ENCODE results near the gene RASA2. TPM values are rescaled to one million over a fixed set of nuclear protein-coding genes. Genes with fewer than 3 reads are reported as not detected.

RASA2 gene
- total and polyA plus RNA-seq, 8 donors: 2.6 to 32.1 (median 10.9) TPM

- Histone ChIP-seq H3K36me3 (no peaks in the 10 kb centered on the region), H3K27ac (peak overlapping the region in 1 of 5 donors; percentile 27), H3K27me3 (no peaks in the 10 kb centered on the region), H3K4me3 (no peak overlapping the region), H3K4me1 (peaks cover 16 to 47% (median 36%) of the 10 kb centered on the region in 4 donors), H3K9me3 (no peaks in the 10 kb centered on the region)
- intact Hi-C loops (cut with DNase I; ENCODE audit: low total_unique reads): loop anchor here (10.0 kb wide), 1 partner anchor 153 kb away; no protein-coding TSS in a partner anchor
- no peak for DNase-seq
- 69 to 77% (median 75%) methylated on average over 3 of the region's 3 CpGs for WGBS, 5 donors
- TF ChIP-seq POLR2AphosphoS5 (IDR thresholded peaks at IDR 0.05) (no peak), EP300 (IDR thresholded peaks at IDR 0.05) (no peak), POLR2A (IDR thresholded peaks at IDR 0.05) (no peak)
- TF ChIP-seq, protein P1, sequence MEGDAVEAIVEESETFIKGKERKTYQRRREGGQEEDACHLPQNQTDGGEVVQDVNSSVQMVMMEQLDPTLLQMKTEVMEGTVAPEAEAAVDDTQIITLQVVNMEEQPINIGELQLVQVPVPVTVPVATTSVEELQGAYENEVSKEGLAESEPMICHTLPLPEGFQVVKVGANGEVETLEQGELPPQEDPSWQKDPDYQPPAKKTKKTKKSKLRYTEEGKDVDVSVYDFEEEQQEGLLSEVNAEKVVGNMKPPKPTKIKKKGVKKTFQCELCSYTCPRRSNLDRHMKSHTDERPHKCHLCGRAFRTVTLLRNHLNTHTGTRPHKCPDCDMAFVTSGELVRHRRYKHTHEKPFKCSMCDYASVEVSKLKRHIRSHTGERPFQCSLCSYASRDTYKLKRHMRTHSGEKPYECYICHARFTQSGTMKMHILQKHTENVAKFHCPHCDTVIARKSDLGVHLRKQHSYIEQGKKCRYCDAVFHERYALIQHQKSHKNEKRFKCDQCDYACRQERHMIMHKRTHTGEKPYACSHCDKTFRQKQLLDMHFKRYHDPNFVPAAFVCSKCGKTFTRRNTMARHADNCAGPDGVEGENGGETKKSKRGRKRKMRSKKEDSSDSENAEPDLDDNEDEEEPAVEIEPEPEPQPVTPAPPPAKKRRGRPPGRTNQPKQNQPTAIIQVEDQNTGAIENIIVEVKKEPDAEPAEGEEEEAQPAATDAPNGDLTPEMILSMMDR (IDR thresholded peaks at IDR 0.05): no peak
Measured at GRCh38 chr3:141457624-141458236, 29.1 kb upstream of the RASA2 start.

- 67 to 77% (median 72%) methylated on average over 7 of the region's 7 CpGs for WGBS, 5 donors
- H3K36me3 ChIP-seq: no peaks in the 10 kb centered on the region
- no peak overlapping the region for H3K27ac ChIP-seq
- no peak overlapping the region for H3K4me3 ChIP-seq
- intact Hi-C loops (cut with DNase I; ENCODE audit: low total_unique reads): loop anchor here (10.0 kb wide), 1 partner anchor 154 kb away; no protein-coding TSS in a partner anchor
- TF ChIP-seq POLR2A (IDR thresholded peaks at IDR 0.05): no peak
- TF ChIP-seq EP300 (IDR thresholded peaks at IDR 0.05): no peak
- TF ChIP-seq, protein P1 (IDR thresholded peaks at IDR 0.05): no peak
- no peak for TF ChIP-seq POLR2AphosphoS5 (IDR thresholded peaks at IDR 0.05)
- no peak for DNase-seq
- H3K27me3 ChIP-seq: no peaks in the 10 kb centered on the region
- H3K4me1 ChIP-seq: peaks cover 16 to 37% (median 32%) of the 10 kb centered on the region in 4 donors
- no peaks in the 10 kb centered on the region for H3K9me3 ChIP-seq
Measured at GRCh38 chr3:141459008-141459407, 27.8 kb upstream of the RASA2 start.

DNA sequence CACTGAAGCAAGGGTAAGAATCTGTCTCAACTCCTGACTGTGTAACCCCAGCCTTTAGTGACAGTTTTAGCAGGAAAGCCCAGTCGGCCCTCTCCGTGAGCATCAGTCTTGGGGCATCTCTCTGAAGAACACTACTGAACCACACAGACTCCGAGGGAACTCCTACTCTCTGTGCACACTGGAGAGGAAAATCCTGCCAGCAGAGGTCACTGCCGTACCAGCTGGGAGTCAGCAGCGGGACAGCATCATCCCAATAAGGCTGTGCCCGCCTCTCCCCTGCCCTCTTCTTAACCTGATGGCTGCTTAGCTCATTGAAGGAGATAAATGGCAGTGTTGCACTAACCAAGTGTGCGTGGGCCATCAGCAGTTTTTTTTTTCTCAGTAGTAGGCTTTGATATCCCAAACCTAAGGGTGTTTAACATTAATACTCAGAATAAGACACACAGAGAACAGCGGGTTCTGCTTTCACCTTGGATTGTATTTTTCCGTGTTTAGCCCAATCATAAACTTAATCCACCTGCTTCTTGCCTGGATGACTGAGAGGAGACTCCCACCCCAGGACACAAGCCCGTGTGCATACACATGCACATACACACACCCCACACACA lies 26.6 kb upstream of the RASA2 start:
- Histone ChIP-seq H3K36me3 (no peaks in the 10 kb centered on the region), H3K4me1 (peaks cover 14 to 25% (median 21%) of the 10 kb centered on the region in 4 donors), H3K9me3 (no peaks in the 10 kb centered on the region), H3K27ac (no peak overlapping the region), H3K27me3 (no peaks in the 10 kb centered on the region), H3K4me3 (no peak overlapping the region)
- TF ChIP-seq POLR2AphosphoS5 (IDR thresholded peaks at IDR 0.05): peak in 2 of 3 donors; percentile 20 to 67
- TF ChIP-seq, protein P1 (IDR thresholded peaks at IDR 0.05): peak in 5 of 7 experiments; percentile 67 to 82 (median 81)
- TF ChIP-seq EP300 (IDR thresholded peaks at IDR 0.05): no peak
- WGBS, 5 donors: 21 to 29% (median 23%) methylated on average over 9 to 10 of the region's 10 CpGs
- DNase-seq: peak; percentile 91 to 95
- intact Hi-C loops (cut with DNase I; ENCODE audit: low total_unique reads): no loop called here

GRCh38 chr3:141462176-141462859 lies 24.5 kb upstream of the RASA2 start:
- Histone ChIP-seq H3K27me3 (no peaks in the 10 kb centered on the region), H3K27ac (no peak overlapping the region), H3K36me3 (no peaks in the 10 kb centered on the region), H3K4me3 (no peak overlapping the region), H3K4me1 (peaks cover 0 to 6% (median 4%) of the 10 kb centered on the region in 4 donors), H3K9me3 (no peaks in the 10 kb centered on the region)
- TF ChIP-seq, protein P1 (IDR thresholded peaks at IDR 0.05): no peak
- no peak for TF ChIP-seq POLR2A (IDR thresholded peaks at IDR 0.05)
- no peak for TF ChIP-seq POLR2AphosphoS5 (IDR thresholded peaks at IDR 0.05)
- no peak for TF ChIP-seq EP300 (IDR thresholded peaks at IDR 0.05)
- no peak for DNase-seq
- WGBS, 5 donors: 56 to 70% (median 60%) methylated on average over 3 of the region's 3 CpGs
- intact Hi-C loops (cut with DNase I; ENCODE audit: low total_unique reads): no loop called here

All from stomach (tissue), 9 donors.